PC-9 (cell line): ENCODE data around the gene CDH12. TPM values are rescaled to one million over a fixed set of nuclear protein-coding genes. Genes with fewer than 3 reads are reported as not detected.

Experiments
- BruUV-seq: library from RNA; stranded (reverse); fragments of 400-500 nt; replicated peaks from 2 replicates; lab custom pipeline; 2021; lab: Mats Ljungman, UMichigan
- CTCF ChIA-PET: fragments of 300-600 bp; sonication (Branson Sonifier 250); formaldehyde crosslinking; loops from one replicate; lab custom pipeline; 2022; ENCODE audit warnings: antibody characterized with exemption; lab: Charles Lee
- POLR2A ChIA-PET: fragments of 300-600 bp; sonication (Branson Sonifier 250); formaldehyde crosslinking; loops from one replicate; lab custom pipeline; 2022; ENCODE audit warnings: antibody characterized with exemption; ENCODE audit not compliant: unreplicated experiment; lab: Charles Lee
- DNase-seq, 2 experiments: peaks; one replicate each; pipeline versions ENCODE4 v3.0.0 to v3.0.0-alpha.2; 2015 to 2022; ENCODE audit warnings: mixed read lengths in 1 of 2
- H2AFZ ChIP-seq: fragments of 200-600 bp; sonication (generic); 2 replicates; pipeline ENCODE4 v1.8.1; 2017; ENCODE audit warnings: antibody characterized with exemption
- H3F3A ChIP-seq: fragments of 200-600 bp; sonication (generic); 2 replicates; pipeline ENCODE4 v1.8.1; 2017; ENCODE audit warnings: antibody characterized with exemption, mild to moderate bottlenecking, low read depth; ENCODE audit not compliant: insufficient read depth
- H3K27ac ChIP-seq: fragments of 200-600 bp; sonication (generic); 2 replicates; pipeline ENCODE4 v1.6.1; 2016; ENCODE audit warnings: mixed run types
- H3K27me3 ChIP-seq: fragments of 200-600 bp; sonication (generic); 2 replicates; pipeline ENCODE4 v1.6.1; 2016; ENCODE audit warnings: low read depth, mixed run types; ENCODE audit not compliant: insufficient read depth
- H3K36me3 ChIP-seq: fragments of 200-600 bp; sonication (generic); 2 replicates; pipeline ENCODE4 v1.6.1; 2016; ENCODE audit warnings: low read depth, mixed run types
- H3K4me1 ChIP-seq: fragments of 200-600 bp; sonication (generic); replicated peaks from 2 replicates; pipeline ENCODE4 v1.6.1; 2016; ENCODE audit warnings: mixed run types; ENCODE audit not compliant: insufficient read depth
- H3K4me2 ChIP-seq: fragments of 200-600 bp; sonication (generic); 2 replicates; pipeline ENCODE4 v1.6.1; 2017; ENCODE audit warnings: mixed run types
- H3K4me3 ChIP-seq: fragments of 200-600 bp; sonication (generic); 2 replicates; pipeline ENCODE4 v1.6.1; 2016; ENCODE audit warnings: mixed run types
- H3K79me2 ChIP-seq: fragments of 200-600 bp; sonication (generic); 2 replicates; pipeline ENCODE4 v1.6.1; 2017; ENCODE audit warnings: low read depth, mixed run types
- H3K9me2 ChIP-seq: fragments of 200-600 bp; sonication (generic); 2 replicates; pipeline ENCODE4 v1.8.1; 2017; ENCODE audit warnings: mild to moderate bottlenecking; ENCODE audit not compliant: insufficient read depth
- H3K9me3 ChIP-seq: fragments of 200-600 bp; sonication (generic); 2 replicates; pipeline ENCODE4 v1.8.1; 2016; ENCODE audit warnings: low read depth; ENCODE audit not compliant: insufficient read depth
- H4K20me1 ChIP-seq: fragments of 200-600 bp; sonication (generic); 2 replicates; pipeline ENCODE4 v1.8.1; 2017; ENCODE audit not compliant: insufficient read depth
- EZH2 ChIP-seq: fragments of 200-600 bp; sonication (generic); IDR thresholded peaks from 2 replicates; pipeline ENCODE4 v1.8.0; 2017; ENCODE audit warnings: antibody characterized with exemption, low read depth
- intact Hi-C: fragments of 100-400 bp; cut with micrococcal nuclease; formaldehyde crosslinking; loops from one replicate; pipeline ENCODE4 v1.10.0; 2022; ENCODE audit not compliant: unreplicated experiment
- total RNA-seq: library from RNA; stranded (reverse); gene quantifications from 2 replicates; pipeline ENCODE4 v1.2.3, GENCODE V29; 2021
- TF ChIP-seq, protein P1 (sequence below): fragments of 200-600 bp; sonication (generic); conservative IDR thresholded peaks from 2 replicates; pipeline ENCODE4 v1.6.1; 2017; ENCODE audit warnings: mixed run types, antibody characterized with exemption, mild to moderate bottlenecking, moderate library complexity

Gene CDH12
- total RNA-seq, 1 experiment from 2014 or later = not detected

GRCh38 chr5:22708770-22709328 is 144.3 kb downstream of the CDH12 start:
- no peak overlapping the region for H3K4me3 ChIP-seq
- POLR2A ChIA-PET = no interaction called here
- no peaks in the 10 kb centered on the region for H3K36me3 ChIP-seq
- CTCF ChIA-PET = no interaction called here
- no peaks in the 10 kb centered on the region for H3K27me3 ChIP-seq
- H3K4me2 ChIP-seq = no peak overlapping the region
- no peaks in the 10 kb centered on the region for H3K79me2 ChIP-seq
- H3K9me2 ChIP-seq = no peaks in the 10 kb centered on the region
- TF ChIP-seq, protein P1, sequence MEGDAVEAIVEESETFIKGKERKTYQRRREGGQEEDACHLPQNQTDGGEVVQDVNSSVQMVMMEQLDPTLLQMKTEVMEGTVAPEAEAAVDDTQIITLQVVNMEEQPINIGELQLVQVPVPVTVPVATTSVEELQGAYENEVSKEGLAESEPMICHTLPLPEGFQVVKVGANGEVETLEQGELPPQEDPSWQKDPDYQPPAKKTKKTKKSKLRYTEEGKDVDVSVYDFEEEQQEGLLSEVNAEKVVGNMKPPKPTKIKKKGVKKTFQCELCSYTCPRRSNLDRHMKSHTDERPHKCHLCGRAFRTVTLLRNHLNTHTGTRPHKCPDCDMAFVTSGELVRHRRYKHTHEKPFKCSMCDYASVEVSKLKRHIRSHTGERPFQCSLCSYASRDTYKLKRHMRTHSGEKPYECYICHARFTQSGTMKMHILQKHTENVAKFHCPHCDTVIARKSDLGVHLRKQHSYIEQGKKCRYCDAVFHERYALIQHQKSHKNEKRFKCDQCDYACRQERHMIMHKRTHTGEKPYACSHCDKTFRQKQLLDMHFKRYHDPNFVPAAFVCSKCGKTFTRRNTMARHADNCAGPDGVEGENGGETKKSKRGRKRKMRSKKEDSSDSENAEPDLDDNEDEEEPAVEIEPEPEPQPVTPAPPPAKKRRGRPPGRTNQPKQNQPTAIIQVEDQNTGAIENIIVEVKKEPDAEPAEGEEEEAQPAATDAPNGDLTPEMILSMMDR = no peak
- no peak for TF ChIP-seq EZH2
- H3K9me3 ChIP-seq = no peaks in the 10 kb centered on the region
- H3K4me1 ChIP-seq = no peaks in the 10 kb centered on the region
- no peaks in the 10 kb centered on the region for H4K20me1 ChIP-seq
- H2AFZ ChIP-seq = no peak overlapping the region
- H3F3A ChIP-seq = no peaks in the 10 kb centered on the region
- no peak for DNase-seq
- no peak overlapping the region for H3K27ac ChIP-seq
- BruUV-seq = no TSS peak
- intact Hi-C loops = no loop called here

- POLR2A ChIA-PET = no interaction called here
- intact Hi-C loops = no loop called here
- Histone ChIP-seq H3K27me3 (no peaks in the 10 kb centered on the region), H3K4me3 (no peak overlapping the region), H3K79me2 (no peaks in the 10 kb centered on the region), H3F3A (no peaks in the 10 kb centered on the region), H4K20me1 (no peaks in the 10 kb centered on the region), H3K36me3 (no peaks in the 10 kb centered on the region), H3K9me3 (no peaks in the 10 kb centered on the region), H3K9me2 (no peaks in the 10 kb centered on the region), H3K27ac (no peak overlapping the region), H3K4me2 (no peak overlapping the region), H3K4me1 (no peaks in the 10 kb centered on the region), H2AFZ (no peak overlapping the region)
- CTCF ChIA-PET = no interaction called here
- no TSS peak for BruUV-seq
- no peak for DNase-seq
- TF ChIP-seq, protein P1 = no peak
These were observed 146.2 kb downstream of the CDH12 start for GRCh38 chr5:22706901-22707300.

GRCh38 chr5:22699319-22699718 is 153.8 kb downstream of the CDH12 start:
- Histone ChIP-seq H3K79me2 (no peaks in the 10 kb centered on the region), H3K4me3 (no peak overlapping the region), H3K27ac (no peak overlapping the region), H3F3A (no peaks in the 10 kb centered on the region), H3K36me3 (no peaks in the 10 kb centered on the region), H3K9me3 (no peaks in the 10 kb centered on the region), H3K9me2 (no peaks in the 10 kb centered on the region), H3K27me3 (no peaks in the 10 kb centered on the region), H3K4me2 (no peak overlapping the region), H3K4me1 (no peaks in the 10 kb centered on the region), H2AFZ (no peak overlapping the region), H4K20me1 (no peaks in the 10 kb centered on the region)
- DNase-seq = no peak
- no TSS peak for BruUV-seq
- ChIA-PET CTCF (no interaction called here), POLR2A (no interaction called here)
- intact Hi-C loops = no loop called here
- TF ChIP-seq, protein P1 = no peak
- TF ChIP-seq EZH2 = no peak
